ENCODE data around the gene B3GALT5.
A peak's percentile ranks its signal among the peaks of the same experiment; 100 is the strongest.

B3GALT5 gene

GRCh38 chr21:39610703-39611102 lies 2.0 kb upstream of the B3GALT5 start:
- no peak for DNase-seq

DNA sequence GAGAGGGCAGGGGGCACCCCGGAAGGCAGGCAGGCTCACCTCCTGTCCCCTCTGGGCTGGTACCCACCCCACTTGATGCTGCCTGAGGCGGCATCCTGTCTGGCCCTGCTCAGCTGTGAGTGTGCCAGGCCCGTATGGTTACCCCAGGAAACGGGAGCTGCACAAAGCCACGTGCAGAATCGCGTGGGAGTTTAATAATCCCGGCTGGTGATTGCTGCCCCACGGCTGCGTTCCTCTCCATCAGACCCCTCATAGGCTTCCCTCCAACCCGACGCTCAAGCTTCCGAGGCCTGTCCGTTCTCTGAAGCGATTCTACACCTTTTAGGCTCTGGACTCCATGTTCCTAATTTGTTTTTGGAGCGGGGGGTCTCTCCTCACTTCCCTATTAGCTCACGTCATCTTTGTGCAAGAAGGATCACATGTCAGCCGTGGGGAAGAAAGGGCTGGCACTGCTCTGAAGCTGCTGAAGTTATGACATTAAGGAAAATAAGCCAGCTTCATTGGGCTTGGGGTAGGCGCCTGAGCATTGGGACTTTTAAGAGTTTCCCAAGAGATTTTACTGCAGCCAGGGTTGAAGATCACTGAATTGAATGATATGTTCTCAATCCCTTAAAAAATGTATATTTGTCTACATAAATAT lies 1.1 kb upstream of the B3GALT5 start:
- no peak for DNase-seq

GRCh38 chr21:39613041-39613934 lies 548 bp downstream of the B3GALT5 start:
- DNase-seq: no peak

DNA sequence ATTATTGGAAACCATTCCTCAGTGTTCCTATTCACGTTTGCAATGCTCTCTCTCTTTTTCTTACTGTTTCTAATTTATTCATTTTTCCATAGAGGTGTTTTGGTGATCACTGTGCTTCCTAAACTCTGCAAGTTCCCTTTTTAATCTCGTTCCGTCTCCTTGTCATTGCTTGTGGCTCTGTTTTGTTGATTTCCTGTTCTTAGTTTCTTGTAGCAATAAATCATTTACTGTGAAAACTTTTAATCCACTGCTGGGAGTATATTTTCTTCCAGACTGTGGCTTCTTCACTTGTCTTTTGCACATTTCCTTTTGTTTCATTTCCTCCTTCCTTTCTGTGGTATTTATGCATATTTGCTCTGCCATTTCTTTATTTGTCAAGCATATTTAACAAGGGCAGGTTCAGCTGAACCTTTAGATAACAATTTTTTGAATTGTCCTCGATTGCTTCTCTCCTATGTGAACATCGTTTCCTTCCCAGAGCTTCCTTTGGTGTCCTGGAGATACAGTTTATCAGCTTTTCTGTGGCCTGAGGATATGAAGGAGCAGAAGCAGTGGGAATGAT lies 3.6 kb downstream of the B3GALT5 start:
- DNase-seq: no peak

DNA sequence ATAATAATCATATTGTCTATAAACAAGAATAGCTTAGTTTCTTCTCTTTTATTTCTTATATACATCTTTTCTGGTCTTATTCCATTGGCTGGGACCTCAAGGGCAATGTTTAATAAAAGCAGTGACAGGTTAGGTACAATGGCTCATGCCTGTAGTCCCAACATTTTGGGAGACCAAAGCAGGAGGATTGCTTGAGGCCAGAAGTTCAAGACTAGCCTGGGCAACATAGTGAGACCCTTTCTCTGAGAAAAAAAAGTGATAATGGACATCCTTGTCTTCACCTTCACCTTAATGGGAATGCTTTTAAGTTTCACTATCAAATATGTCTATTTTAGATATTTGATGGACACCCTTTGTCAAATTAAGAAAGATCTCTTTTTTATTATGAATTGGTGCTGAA lies 8.1 kb downstream of the B3GALT5 start:
- no peak for DNase-seq

GRCh38 chr21:39625211-39625895 lies 12.6 kb downstream of the B3GALT5 start:
- DNase-seq: no peak

GRCh38 chr21:39628385-39628784 lies 15.6 kb downstream of the B3GALT5 start:
- DNase-seq: no peak

DNA sequence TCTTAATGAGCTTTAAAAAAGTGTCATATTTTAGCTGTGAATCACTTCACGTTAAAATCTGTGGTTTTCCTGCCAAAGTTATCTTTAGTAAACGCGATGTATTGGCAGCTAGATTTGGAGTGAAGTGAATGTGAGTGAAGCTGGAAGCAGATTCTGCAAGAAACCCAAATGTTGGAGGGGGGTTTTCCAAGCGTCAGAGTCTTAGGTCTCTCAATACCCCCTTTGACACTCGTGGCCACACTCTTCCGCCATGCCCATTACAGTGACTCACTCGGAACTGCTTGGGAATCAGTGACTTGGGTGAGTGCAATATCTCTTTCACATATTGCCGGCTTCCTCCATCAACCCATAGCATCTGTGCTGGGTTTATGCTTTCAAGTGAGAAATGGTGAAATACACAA lies 17.5 kb downstream of the B3GALT5 start:
- DNase-seq: no peak

DNA sequence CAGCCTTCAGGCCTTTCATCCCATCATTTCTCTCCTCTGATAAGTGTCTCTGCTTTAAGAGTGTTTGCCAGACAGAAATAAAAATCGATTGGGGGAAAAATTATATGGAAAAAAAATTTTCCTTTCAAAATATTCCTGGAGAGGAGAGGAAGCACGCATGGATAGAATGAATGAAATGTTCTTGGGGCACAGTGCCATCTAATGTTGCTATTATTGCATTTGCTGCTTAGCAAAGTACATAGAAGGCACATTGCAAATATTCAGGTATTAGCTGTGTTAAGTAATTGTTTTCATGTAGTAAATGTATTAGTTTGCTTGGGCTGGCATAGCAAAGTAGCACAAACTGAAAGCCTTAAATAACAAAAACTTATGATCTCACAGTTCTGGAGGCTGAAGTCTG lies 18.1 kb downstream of the B3GALT5 start:
- DNase-seq: no peak

DNA sequence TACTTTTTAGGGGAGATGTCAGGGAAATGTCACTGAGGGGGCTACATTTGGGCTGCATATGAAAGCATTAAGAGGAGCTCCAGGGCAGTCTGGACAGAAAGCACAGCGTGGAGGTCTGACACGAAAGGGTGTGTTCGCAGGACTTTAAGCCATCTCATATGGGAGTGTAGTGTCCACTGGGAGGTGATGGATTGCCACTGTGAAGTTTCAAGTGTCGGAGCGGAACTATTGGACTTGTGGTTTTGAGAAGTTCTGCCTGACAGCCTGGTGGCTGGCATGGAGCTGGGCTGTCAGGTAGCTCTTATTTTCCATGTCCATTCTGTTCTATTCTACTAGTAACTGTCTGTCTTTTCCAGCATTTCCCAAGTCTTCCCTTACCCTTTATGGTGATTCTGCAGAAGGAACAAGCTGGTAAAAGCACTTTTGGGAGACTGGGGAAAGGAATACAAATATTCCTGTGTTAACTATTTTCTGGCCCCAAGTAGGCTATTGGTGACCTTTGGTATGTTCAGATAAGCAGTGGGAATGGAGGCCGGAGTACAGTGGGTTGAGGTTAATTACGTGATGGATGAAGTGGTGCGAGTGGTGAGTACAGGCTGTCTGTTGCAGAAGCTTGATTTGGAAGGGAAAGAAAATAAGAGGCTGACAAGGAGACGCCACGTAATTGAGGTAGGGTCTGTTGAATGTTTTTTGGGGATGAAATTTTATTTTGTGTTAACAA lies 19.3 kb downstream of the B3GALT5 start:
- no peak for DNase-seq

- DNase-seq: no peak
Measured at GRCh38 chr21:39632796-39633442, 20.2 kb downstream of the B3GALT5 start.

- no peak for DNase-seq
Measured at GRCh38 chr21:39633770-39634181, 21.0 kb downstream of the B3GALT5 start.

DNA sequence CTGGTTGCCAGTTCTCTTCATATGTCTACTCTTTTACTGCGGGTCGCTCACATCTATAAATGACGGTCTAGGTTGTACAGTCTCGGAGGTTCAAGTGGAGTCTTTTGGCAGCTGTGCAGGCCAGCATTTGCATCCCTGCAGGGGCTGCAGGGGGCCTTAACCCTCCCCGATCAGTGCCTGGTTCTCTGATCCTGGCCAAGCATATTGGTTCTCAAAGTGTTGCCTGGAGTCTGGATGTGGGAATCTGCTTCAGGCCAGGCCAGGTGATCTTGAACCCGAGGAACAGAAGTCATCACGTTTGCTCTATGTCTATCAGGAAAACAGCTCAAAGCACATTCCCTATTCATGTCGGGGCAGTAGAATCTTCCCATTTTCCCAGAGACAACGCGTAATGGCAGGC lies 21.8 kb downstream of the B3GALT5 start:
- DNase-seq: no peak

- DNase-seq: peak; percentile 51
Measured at GRCh38 chr21:39637197-39637970, 24.6 kb downstream of the B3GALT5 start.

DNA sequence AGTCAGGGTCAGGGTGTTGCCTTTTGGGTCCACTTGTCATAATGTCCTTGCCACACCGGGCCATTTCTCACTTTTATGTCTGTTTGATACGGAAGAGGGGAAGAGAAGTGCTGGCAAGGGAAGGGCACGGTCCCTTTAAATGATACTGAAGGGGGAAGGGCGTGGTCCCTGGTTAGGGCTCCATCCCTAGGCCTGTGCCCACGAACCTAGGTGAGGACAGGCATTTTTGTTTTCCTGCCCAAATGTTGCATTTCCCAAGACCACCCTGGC lies 25.2 kb downstream of the B3GALT5 start:
- no peak for DNase-seq

DNA sequence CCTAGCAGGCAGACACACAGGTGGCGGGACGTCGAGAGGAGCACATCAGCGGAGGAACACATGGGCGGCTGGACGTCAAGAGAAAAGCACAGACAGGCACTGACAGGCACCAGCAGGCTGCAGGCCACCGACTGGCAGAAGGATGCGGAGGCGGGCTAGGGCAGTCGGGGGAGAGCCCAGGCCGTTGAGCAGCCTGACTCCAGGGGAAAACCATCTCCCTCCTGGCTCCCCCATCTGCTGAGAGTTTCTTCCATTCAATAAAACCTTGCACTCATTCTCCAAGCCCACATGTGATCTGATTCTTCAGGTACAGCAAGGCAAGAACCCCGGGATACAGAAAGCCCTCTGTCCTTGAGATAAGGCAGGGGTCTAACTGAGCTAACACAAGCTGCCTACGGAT lies 25.5 kb downstream of the B3GALT5 start:
- DNase-seq: no peak

- DNase-seq: no peak
Measured at GRCh38 chr21:39640754-39641153, 28.0 kb downstream of the B3GALT5 start.

- no peak for DNase-seq
Measured at GRCh38 chr21:39641827-39642450, 29.2 kb downstream of the B3GALT5 start.

DNA sequence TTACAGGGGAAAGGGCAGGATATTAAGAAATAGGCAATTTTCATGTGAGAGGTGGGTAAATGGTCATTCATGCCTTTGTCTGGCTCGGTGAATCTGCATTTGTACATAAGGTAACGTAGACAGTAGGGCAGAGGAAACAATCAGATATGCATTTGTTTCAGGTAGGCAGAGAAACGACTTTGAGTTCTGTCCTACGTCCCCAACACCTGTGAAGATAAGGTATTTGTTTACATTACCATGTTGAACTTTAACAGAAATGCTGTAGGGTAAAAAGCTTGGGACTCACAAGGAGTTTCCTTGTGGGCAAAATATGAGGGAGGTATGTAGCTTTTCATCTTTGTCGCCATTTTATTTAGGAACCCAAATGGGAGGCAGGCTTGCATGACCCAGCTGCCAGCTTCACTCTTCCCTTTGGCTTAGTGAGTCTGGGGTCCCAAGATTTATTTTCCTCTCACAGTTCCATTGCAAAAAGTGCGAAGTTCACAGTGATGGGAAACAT lies 31.4 kb downstream of the B3GALT5 start:
- no peak for DNase-seq

- no peak for DNase-seq
Measured at GRCh38 chr21:39645331-39645730, 32.6 kb downstream of the B3GALT5 start.

DNA sequence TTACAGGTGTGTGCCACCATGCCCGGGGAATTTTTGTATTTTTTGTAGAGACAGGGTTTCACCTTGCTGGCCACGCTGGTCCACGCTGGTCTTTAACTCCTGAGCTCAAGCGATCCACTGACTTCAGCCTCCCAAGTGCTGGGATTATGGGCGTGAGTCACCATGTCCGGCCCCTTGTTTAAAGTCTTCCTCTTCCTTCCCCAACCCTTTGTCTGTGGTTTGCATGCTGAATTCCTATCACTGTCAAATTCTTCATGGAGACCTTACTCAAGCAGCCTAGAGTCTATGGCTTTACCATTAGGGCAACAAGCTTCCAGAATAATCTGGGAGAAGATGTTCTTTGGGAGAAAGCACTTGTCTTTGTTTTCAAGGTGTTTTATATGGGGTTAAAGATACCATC lies 34.7 kb downstream of the B3GALT5 start:
- DNase-seq: no peak

Measured in NCI-H774 (cell line).